Dermis microvascular lymphatic vessel endothelial cell (primary cell): ENCODE data around the gene CHMP2B. TPM values are rescaled to one million over a fixed set of nuclear protein-coding genes. Genes with fewer than 3 reads are reported as not detected.
A peak's percentile ranks its signal among the peaks of the same experiment; 100 is the strongest.
"Not testable (repeated sequence)": the region's sequence is repeated elsewhere in the genome, so short reads cannot be mapped to it uniquely, and the experiment has no call there.

Experiments
- DNase-seq, 2 donors: peaks; one replicate each; pipeline versions ENCODE4 v3.0.0 to v3.0.0-alpha.2; 2010; ENCODE audit warnings: low read depth in 2 of 2
- total RNA-seq: library from RNA; depleted of rRNA; stranded (reverse); fragments of >200 nt; gene quantifications from 2 replicates; pipeline ENCODE4 v1.2.1, GENCODE V29; 2014

Gene CHMP2B
- total RNA-seq, 1 donor from 2014 or later: 14.1 TPM

DNA sequence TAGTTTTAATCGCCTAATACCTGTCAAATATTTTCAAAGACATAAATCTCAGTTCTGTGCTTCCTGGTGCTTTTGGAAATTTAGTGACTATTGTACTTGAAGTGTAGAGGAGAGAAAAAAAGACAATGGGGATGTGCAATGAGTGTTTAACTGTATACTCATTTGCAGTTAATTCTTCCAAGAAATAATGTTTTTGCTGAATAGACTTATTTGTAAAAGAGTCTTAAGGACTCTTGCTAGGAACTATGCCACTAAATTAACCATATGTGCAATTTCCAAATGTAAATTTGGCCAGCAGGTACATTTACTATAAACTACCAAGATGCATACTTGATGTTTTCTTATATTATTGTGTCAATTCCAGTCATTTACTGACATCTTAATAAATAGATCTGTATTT is 2.0 kb downstream of the CHMP2B start:
- no peak for DNase-seq

DNA sequence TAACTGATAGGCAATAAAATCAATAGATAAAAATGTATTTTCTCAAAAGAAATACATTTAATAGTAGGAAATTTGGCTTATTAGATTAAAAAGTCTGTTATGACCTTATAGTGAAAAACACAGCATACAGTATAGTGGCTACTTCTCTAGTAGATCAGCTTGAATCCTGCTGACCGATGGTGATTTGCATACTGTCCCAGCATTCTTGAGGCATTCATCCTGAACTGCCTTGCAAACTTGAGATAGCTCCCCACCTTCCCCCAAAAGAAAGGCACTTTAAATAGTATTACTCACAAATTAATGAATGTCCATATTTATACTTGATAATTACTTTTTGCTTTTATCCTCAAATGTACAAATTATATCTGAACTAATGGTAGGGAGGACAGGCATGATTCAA is 6.7 kb downstream of the CHMP2B start:
- no peak for DNase-seq

DNA sequence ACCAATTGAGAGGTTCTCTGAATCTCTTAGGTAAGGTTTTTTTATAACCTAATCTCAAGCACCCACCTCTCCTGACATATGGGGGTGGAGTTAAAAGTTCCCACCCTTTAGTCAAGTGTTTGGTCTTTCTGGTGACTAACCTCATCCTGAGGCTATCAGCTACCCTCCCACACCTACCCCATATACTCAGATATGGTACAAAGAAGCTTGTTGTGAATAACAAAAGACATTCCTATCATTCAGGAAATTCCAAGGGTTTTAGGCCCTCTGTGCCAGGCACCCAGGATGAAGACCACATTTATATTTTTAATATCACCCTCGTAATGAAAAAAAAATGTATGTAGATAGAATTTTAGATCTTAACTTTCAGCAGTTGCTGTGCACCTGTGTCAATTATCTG is 9.0 kb downstream of the CHMP2B start:
- no peak for DNase-seq

DNA sequence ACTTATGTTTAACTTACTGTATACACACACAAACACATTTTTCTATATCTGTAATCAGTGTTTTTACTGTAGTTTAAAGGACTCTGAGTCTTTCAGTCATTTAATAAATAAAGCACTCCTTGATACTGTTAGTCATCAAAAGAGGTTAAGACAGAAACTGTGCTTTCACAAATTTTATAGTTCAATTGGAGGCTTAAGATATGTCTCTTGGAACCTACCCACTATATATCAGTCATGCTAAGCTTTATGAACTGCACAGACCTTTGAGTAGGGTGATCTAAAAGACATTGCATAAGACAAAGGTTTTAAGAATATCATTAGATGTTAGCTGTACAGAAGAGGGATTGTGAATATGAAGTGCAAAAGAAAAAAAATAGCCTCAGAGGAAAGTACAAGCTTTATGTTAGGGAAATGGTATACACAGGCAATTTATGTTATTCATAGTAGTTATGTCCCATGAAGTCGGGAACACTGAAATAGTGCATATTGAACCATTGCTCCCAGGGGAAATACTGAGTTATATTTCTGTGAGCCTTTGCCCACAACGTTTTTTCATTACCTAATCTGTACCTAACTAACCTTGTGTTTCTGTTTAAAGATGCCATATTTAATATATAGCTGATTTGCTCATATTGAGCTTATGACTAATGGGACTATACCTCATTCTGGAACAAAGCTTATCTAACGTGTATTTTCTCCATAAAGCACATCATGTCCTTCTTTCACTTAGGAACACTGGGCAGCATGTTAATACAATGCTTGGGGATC is 19.7 kb downstream of the CHMP2B start:
- no peak for DNase-seq

DNA sequence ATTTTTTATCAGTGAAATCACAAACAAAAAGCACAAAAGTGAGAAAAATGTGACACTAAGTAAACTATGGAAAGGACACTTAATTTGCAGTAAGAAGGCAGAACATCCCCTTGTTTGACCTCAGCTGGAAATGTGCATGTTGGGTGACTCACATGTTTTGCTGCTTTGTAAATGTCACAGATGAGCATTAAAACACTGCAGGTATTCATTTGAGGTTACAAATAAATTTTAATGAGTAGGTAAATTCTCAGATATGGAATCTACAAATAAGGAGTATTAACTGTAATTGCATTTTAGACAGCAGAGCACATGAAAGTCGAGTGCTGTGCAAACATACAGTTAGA is 20.3 kb downstream of the CHMP2B start:
- DNase-seq: no peak

GRCh38 chr3:87248231-87248630 is 21.1 kb downstream of the CHMP2B start:
- DNase-seq: not testable (repeated sequence)

- no peak for DNase-seq
Measured at GRCh38 chr3:87248831-87249230, 21.7 kb downstream of the CHMP2B start.

DNA sequence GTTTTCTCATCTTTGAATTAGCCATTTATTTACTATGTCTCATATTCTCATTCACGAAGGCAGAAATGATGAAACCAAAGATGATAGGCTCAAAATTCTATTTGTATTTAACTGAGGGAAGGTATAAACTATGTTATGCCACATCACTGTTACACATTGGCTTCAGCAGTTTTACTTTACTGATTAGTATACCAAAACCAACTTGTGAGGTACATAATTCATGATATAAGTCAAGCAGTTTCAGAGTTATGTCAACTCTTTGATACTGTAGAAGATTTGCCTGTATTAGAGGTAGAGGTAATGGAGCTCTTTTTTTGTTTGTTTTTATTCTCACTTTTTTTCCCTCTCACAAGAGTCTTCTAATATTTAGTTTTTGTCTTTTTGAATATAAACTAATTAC is 22.9 kb downstream of the CHMP2B start:
- no peak for DNase-seq

- DNase-seq: peak; percentile 32 to 57
Measured at GRCh38 chr3:87260270-87260669, 33.2 kb downstream of the CHMP2B start.

DNA sequence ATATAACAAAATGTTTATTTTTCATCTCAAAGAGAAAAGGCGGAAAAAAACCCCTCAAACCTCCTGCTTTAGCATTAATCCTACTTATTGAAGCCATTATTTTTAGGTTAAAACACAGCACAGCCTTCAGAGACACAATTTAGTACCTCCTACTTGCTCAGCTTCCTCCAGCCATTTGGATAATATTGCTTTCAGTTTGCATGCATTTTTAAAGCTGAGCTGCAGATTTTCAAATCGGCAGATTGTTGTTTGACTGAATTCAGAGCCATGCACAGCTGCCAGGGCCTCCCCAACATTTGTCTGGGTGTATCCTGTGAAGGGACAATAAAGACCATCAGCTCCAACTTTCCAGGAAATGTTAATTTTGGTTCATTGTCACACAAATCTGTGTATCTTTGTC is 34.8 kb downstream of the CHMP2B start:
- no peak for DNase-seq

- no peak for DNase-seq
Measured at GRCh38 chr3:87267953-87268645, 41.0 kb downstream of the CHMP2B start.

- DNase-seq: peak in 1 of 2 donors; percentile 23
Measured at GRCh38 chr3:87268646-87269211, 41.6 kb downstream of the CHMP2B start.

GRCh38 chr3:87269723-87270122 is 42.6 kb downstream of the CHMP2B start:
- no peak for DNase-seq

DNA sequence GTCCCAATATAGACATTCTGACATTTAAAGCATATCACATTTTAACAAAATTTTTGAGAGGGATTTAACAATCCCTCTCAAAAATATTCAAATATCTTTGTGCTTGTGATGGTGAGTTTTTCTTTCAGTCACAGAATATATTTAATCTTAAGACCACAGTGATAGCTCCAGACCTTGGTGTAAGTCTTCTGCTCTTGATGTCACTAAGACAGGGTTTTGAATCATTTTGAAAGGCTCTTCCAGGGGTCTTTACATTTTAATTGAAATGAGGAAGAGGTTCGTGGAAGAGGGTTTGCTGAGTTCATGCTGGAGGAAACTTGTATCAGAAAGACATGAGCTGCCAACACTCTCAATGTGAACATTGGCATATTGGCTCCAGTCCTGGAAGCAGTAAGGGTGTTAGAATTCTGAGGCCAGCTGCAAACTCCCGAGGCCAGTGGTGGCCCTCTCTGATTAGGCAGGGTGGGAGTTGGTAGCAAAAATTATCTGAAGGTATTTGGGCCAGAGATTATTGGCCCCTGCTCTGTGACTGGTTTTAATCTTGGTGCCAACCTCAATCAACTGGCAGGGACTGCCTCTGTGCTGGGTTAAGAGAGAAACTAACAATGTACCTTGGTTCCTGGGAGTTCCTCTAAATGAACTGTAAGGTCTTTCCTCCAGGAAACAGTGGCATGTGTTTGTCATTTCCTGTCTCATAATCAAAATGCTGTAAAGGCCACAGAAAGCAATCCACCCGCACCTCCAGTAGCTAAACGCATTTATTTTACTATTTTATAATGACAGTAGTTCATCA is 44.0 kb downstream of the CHMP2B start:
- DNase-seq: peak; percentile 42 to 70

DNA sequence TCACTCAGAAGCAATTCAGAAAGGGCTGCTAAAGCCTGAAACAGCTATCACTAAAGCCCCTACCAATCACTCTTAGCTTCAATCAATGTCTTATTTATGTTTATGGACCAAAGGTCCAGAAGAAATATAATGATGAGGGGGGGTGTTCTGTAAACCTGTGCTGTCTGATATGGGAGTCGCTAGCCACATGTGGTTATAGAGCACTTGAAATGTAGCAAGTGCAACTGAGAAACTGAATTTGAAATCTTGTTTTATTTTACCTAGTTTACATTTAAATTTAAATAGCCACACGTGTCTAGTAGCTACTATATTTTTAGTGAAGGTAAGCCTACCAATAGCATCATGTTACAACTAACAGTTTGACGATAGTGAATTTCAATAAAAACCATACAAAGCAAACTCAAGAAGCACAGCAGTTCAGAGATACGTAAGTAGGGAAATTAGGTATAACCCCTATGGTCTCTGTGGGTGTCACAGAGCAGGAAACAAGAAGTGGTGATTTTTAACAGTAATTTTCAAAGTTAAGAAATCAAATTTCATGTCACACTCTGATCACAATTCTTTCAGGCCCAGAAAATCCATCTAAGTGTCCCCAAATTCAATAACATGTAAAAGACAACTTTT is 45.7 kb downstream of the CHMP2B start:
- no peak for DNase-seq

DNA sequence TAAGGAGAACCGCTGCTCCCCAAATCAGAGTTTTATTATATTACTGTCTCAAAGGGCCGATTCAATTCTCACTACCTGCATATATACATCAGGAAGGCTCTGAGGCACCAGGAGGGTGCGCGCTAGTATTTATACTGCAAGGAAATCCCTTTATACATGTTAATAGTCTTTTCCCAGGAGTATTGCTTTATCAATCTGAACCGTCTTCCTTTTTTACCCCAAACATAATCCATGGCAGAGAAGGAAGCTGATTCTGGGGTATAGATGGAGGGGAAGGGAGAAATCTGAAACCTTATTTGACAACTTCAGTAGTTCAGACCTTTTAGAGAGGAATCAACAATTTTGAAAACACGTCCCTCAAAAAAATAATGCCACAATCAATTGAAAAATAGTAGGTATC is 49.4 kb downstream of the CHMP2B start, which contains the start of gene POU1F1:
TSS of gene POU1F1 (minus strand) at position 101 of the 400 bp plus-strand sequence. CDS start 122 bp downstream, outside the sequence.
- DNase-seq: no peak

DNA sequence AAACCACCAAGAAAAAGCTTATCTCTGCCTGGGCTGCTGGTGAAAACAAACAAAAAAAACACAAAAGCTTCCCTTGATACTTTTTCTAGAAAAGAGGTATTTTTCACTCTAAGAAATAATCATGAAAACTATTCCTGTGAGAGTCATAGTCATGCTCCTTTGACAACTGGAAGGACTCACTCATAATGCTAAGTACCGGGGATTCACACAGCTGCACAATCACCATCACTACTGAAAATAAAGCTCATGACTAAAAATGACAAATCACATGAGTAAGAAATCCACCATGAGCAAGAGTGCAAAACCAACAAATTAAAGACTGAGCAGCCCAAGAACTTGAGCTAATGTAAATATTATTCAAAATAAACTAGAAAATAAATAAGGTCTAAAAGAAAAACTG is 59.9 kb downstream of the CHMP2B start:
- no peak for DNase-seq

DNA sequence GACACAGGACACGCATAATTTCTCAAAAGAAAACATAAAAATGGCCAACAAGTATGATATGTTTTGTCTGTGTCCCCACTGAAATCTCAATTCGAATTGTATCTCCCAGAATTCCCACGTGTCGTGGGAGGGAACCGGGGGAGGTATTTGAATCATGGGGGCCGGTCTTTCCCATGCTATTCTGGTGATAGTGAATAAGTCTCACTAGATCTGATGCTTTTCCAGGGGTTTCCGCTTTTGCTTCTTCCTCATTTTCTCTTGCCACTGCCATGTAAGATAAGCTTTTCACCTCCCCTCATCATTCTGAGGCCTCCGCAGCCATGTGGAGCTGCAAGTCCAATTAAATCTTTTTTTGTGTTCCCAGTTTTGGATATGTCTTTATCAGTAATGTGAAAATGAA is 61.3 kb downstream of the CHMP2B start:
- no peak for DNase-seq

DNA sequence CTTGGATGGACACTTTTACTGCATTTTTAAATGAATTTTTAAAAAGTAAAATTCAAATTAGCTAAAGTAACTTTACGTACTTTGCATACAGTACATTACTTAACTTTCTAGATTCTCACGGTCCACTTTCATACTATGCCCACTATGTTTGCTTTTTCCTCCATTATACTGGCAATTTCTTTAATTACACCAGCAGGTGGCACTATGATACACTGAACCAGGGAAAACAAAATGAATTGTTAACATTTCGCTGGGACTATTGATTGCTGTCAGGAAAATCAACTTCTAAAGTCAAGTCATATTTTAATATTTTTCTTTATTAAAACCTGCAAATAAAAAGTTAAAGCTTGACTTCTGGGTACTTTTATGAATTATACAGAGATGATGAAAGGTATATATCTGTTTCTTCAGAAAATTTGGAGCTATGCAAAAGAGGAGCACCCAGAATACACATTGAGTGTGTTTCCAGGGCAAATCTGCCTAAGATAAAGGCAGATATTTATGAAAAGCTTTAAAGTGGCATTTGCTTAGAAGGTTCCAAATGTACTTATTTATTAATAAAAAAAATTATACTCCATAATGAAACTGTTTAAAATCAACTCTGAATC is 71.1 kb downstream of the CHMP2B start:
- DNase-seq: peak; percentile 30 to 49

- not testable (repeated sequence) for DNase-seq
Measured at GRCh38 chr3:87305031-87305430, 77.9 kb downstream of the CHMP2B start.
